Measurements from ENCODE around the gene PLEKHA5. TPM values are rescaled to one million over a fixed set of nuclear protein-coding genes. Genes with fewer than 3 reads are reported as not detected.

The PLEKHA5 gene
- total and polyA plus RNA-seq, 2 of the 4 experiments (the other 2 are of a cell fraction) = 5.3 to 12.2 TPM

GRCh38 chr12:19220852-19221466 is 91.4 kb downstream of the PLEKHA5 start:
- H3K4me3 ChIP-seq (ENCODE audit: insufficient read depth, low read depth, low read length) = no peak overlapping the region
- no peak for TF ChIP-seq RFX5 (IDR thresholded peaks at IDR 0.05; ENCODE audit: low read depth, low read length)
- TF ChIP-seq RAD21 (IDR thresholded peaks at IDR 0.05; ENCODE audit: low read length) = no peak
- TF ChIP-seq MAFK (IDR thresholded peaks at IDR 0.05; ENCODE audit: low read depth, low read length) = no peak
- TF ChIP-seq CTCF (conservative IDR thresholded peaks at IDR 0.05; ENCODE audit: low read depth, low read length) = no peak
- TF ChIP-seq CEBPB (IDR thresholded peaks at IDR 0.05; ENCODE audit: low read depth, low read length) = no peak
- TF ChIP-seq SMC3 (IDR thresholded peaks at IDR 0.05; ENCODE audit: low read depth, low read length) = no peak
- TF ChIP-seq, protein P1, sequence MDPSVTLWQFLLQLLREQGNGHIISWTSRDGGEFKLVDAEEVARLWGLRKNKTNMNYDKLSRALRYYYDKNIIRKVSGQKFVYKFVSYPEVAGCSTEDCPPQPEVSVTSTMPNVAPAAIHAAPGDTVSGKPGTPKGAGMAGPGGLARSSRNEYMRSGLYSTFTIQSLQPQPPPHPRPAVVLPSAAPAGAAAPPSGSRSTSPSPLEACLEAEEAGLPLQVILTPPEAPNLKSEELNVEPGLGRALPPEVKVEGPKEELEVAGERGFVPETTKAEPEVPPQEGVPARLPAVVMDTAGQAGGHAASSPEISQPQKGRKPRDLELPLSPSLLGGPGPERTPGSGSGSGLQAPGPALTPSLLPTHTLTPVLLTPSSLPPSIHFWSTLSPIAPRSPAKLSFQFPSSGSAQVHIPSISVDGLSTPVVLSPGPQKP (IDR thresholded peaks at IDR 0.05; ENCODE audit: borderline replicate concordance, low read depth, low read length) = no peak
- TF ChIP-seq BHLHE40 (IDR thresholded peaks at IDR 0.05; ENCODE audit: low read depth, low read length) = no peak
- TF ChIP-seq, protein P2, sequence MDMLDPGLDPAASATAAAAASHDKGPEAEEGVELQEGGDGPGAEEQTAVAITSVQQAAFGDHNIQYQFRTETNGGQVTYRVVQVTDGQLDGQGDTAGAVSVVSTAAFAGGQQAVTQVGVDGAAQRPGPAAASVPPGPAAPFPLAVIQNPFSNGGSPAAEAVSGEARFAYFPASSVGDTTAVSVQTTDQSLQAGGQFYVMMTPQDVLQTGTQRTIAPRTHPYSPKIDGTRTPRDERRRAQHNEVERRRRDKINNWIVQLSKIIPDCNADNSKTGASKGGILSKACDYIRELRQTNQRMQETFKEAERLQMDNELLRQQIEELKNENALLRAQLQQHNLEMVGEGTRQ (IDR thresholded peaks at IDR 0.05; ENCODE audit: low read depth, low read length) = no peak
- TF ChIP-seq MXI1 (IDR thresholded peaks at IDR 0.05; ENCODE audit: borderline replicate concordance, low read depth, low read length) = no peak
- no peak for TF ChIP-seq FOS (IDR thresholded peaks at IDR 0.05; ENCODE audit: low read depth, low read length)
- TF ChIP-seq MAZ (IDR thresholded peaks at IDR 0.05; ENCODE audit: borderline replicate concordance, low read depth, low read length) = no peak
- TF ChIP-seq NFE2L2 (IDR thresholded peaks at IDR 0.05; ENCODE audit: low read depth, low read length) = no peak
- TF ChIP-seq RCOR1 (IDR thresholded peaks at IDR 0.05; ENCODE audit: insufficient replicate concordance, low read length) = no peak

More at GRCh38 chr12:19220852-19221466, 91.4 kb downstream of the PLEKHA5 start:
- CTCF ChIA-PET = no interaction called here
- no peak overlapping the region for H3K23ac ChIP-seq (ENCODE audit: low read depth, low read length)
- peaks cover 8% of the 10 kb centered on the region for H3K9me1 ChIP-seq (ENCODE audit: insufficient read depth, low read length)
- 0 out of 2 replicates have a peak overlapping the region, but pooled peaks have one; percentile 20 for H3K14ac ChIP-seq (replicated peaks; ENCODE audit: low read depth, low read length)
- peaks cover 3% of the 10 kb centered on the region; the same call in 1 of the 2 replicates for H4K20me1 ChIP-seq (ENCODE audit: insufficient read depth, low read length)
- dilution Hi-C loops (cut with HindIII; ENCODE audit: low sequenced_read_pairs, unreplicated experiment) (no loop called here), intact Hi-C loops (cut with micrococcal nuclease) (loop anchor here (5.0 kb wide), 1 partner anchor 46 kb away; no protein-coding TSS in a partner anchor), in situ Hi-C loops (cut with MboI; ENCODE audit: low sequenced_read_pairs) (no loop called here)
- H2BK5ac ChIP-seq (ENCODE audit: low read depth, low read length, poor library complexity, severe bottlenecking) = peak overlapping the region; percentile 65
- 0 out of 2 replicates have a peak overlapping the region, but pooled peaks have one; percentile 1 for H4K91ac ChIP-seq (ENCODE audit: insufficient read depth, low read depth, low read length)
- POLR2A ChIA-PET (ENCODE audit: unreplicated experiment) = no interaction called here
- peak; percentile 89 for DNase-seq
- H2AFZ ChIP-seq (replicated peaks; ENCODE audit: low read length, poor library complexity) = no peak overlapping the region
- peak; percentile 40; the same call in 1 of the 2 replicates for ATAC-seq (ENCODE audit: low read depth)
- H3K4ac ChIP-seq (ENCODE audit: low read depth, low read length) = peak overlapping the region; percentile 22; the same call in 1 of the 2 replicates
- no peaks in the 10 kb centered on the region for H3K9me3 ChIP-seq (ENCODE audit: control insufficient read depth, insufficient read depth, low read length)
- peaks cover 18 to 37% of the 10 kb centered on the region in 2 experiments for H3K79me1 ChIP-seq (ENCODE audit: low read depth in 1 of 2, low read length in 2 of 2)
- H2BK120ac ChIP-seq (ENCODE audit: low read depth, low read length) = 0 out of 2 replicates have a peak overlapping the region, but pooled peaks have one; percentile 6
- peaks cover 12% of the 10 kb centered on the region for H3K4me1 ChIP-seq (ENCODE audit: control insufficient read depth, insufficient read depth, low read length)
- H3K9ac ChIP-seq (ENCODE audit: low read depth, low read length) = no peak overlapping the region
- no peak overlapping the region for H2AK5ac ChIP-seq (ENCODE audit: low read depth, low read length)
- H3K36me3 ChIP-seq (ENCODE audit: control insufficient read depth, insufficient read depth, low read length) = no peaks in the 10 kb centered on the region
- H3K18ac ChIP-seq (ENCODE audit: low read depth, low read length) = peak overlapping the region; percentile 83; the same call in 1 of the 2 replicates
- H3K4me2 ChIP-seq (ENCODE audit: low read depth, low read length) = peak overlapping the region; percentile 77; the same call in 1 of the 2 replicates
- BruUV-seq (replicated peaks) = TSS peak; percentile 15
- no CpG with 5 or more reads among the region's 2 CpGs for WGBS, 2 experiments (ENCODE audit: extremely low coverage in 2 of 2, insufficient read length in 1 of 2)
- no peak overlapping the region for H2AK9ac ChIP-seq (replicated peaks; ENCODE audit: low read depth, low read length, poor library complexity)
- H3K56ac ChIP-seq (ENCODE audit: extremely low read depth, insufficient read depth, low read length) = no peak overlapping the region
- no peaks in the 10 kb centered on the region for H3K27me3 ChIP-seq (ENCODE audit: control insufficient read depth, insufficient read depth, low read length)
- peak overlapping the region; percentile 28 to 31; a peak in 1 of 4 replicates for H4K8ac ChIP-seq (ENCODE audit: low read depth in 2 of 2, low read length in 2 of 2)
- peak overlapping the region; percentile 95; the same call in 1 of the 2 replicates for H4K5ac ChIP-seq (ENCODE audit: low read depth, low read length)
- H3K27ac ChIP-seq (ENCODE audit: insufficient read depth, low read length) = no peak overlapping the region
- peak overlapping the region; percentile 36; the same call in 1 of the 2 replicates for H2BK20ac ChIP-seq (ENCODE audit: low read depth, low read length)
- H2BK15ac ChIP-seq (ENCODE audit: low read depth, low read length) = no peak overlapping the region

All from IMR-90 (cell line).